Measurements from ENCODE around the gene JPH3.

- TF ChIP-seq CTCF (IDR thresholded peaks at IDR 0.05): no peak
- no peak for TF ChIP-seq POLR2A (IDR thresholded peaks at IDR 0.05)
Observed at GRCh38 chr16:87558682-87559081, 43.6 kb upstream of the JPH3 start.

All from testis (tissue), 2 donors.